ENCODE data around the gene TRIM67. TPM values are rescaled to one million over a fixed set of nuclear protein-coding genes. Genes with fewer than 3 reads are reported as not detected.

The TRIM67 gene
- total and polyA plus RNA-seq, 4 donors = under 0.01 to 0.09 TPM; not detected in 2

DNA sequence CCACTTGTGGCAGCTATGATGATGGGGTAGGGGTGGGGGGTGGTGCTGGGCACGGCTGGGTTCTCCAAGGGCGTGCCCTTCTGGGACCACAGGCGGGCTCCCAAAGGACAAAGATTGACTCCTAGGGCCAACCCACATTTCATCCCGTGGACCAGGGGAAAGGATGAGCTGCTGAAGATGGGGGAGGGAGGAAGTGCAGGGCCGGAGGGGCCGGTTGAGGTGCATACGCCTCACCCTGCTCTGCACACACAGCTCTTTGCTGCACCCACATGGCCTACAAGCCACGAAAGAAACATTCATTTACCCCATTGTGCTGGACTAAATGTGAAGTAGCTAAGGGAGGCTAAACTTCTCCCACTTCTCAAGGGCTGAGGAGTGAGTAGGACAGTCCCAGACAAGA, 45.0 kb downstream of the TRIM67 start:
- TF ChIP-seq CTCF (IDR thresholded peaks at IDR 0.05; ENCODE audit: control extremely low read depth, extremely low read depth) = no peak
- no peak overlapping the region for H3K9ac ChIP-seq (ENCODE audit: insufficient read depth in 1 of 2, low read length in 2 of 2)
- no peaks in the 10 kb centered on the region for H3K36me3 ChIP-seq (ENCODE audit: control insufficient read depth in 4 of 4, insufficient read depth in 4 of 4, low read length in 4 of 4)
- DNase-seq = no peak
- H3K4me3 ChIP-seq = no peak overlapping the region
- ATAC-seq (ENCODE audit: insufficient read depth, low FRiP score) = no peak
- H3K9me3 ChIP-seq (ENCODE audit: control insufficient read depth in 4 of 4, insufficient read depth in 3 of 4, low read length in 3 of 4) = no peaks in the 10 kb centered on the region
- peaks cover 0 to 3% (median 2%) of the 10 kb centered on the region in 3 donors for H3K27me3 ChIP-seq (ENCODE audit: control insufficient read depth in 3 of 3, insufficient read depth in 3 of 3, low read length in 2 of 3)
- H3K27ac ChIP-seq (ENCODE audit: low read depth in 1 of 2, low read length in 1 of 2) = no peak overlapping the region
- H3K4me1 ChIP-seq (ENCODE audit: control insufficient read depth in 5 of 5, insufficient read depth in 5 of 5, low read length in 5 of 5) = peaks cover 0 to 9% (median 0%) of the 10 kb centered on the region in 5 donors
- 60 to 68% methylated on average over 8 of the region's 8 CpGs for WGBS, 2 donors

DNA sequence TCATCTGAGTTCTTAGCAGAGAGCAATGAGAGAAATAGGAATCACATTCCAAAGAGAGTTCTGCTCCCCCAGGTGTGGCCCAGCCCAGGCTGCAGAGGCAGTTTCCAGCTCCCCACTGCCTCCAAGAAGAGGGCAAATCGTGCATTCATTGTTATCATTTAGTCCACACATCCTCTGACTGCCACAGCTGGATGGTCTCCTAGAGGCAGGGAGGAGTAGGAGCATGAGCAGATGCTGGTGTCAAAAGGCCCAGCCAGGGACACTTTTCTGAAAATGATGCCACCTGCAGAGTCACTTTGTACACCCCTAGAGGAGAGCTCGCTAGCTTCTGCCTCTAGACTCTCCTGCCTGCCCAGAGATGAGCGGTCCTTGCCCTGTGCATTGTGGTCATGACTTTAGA, 45.6 kb downstream of the TRIM67 start:
- peaks cover 0 to 2% (median 0%) of the 10 kb centered on the region in 3 donors for H3K27me3 ChIP-seq (ENCODE audit: control insufficient read depth in 3 of 3, insufficient read depth in 3 of 3, low read length in 2 of 3)
- 71 to 82% methylated on average over 3 of the region's 3 CpGs for WGBS, 2 donors
- peaks cover 0 to 9% (median 0%) of the 10 kb centered on the region in 5 donors for H3K4me1 ChIP-seq (ENCODE audit: control insufficient read depth in 5 of 5, insufficient read depth in 5 of 5, low read length in 5 of 5)
- no peak for TF ChIP-seq CTCF (IDR thresholded peaks at IDR 0.05; ENCODE audit: control extremely low read depth, extremely low read depth)
- H3K4me3 ChIP-seq = no peak overlapping the region
- no peak for ATAC-seq (ENCODE audit: insufficient read depth, low FRiP score)
- H3K27ac ChIP-seq (ENCODE audit: low read depth in 1 of 2, low read length in 1 of 2) = no peak overlapping the region
- no peaks in the 10 kb centered on the region for H3K9me3 ChIP-seq (ENCODE audit: control insufficient read depth in 4 of 4, insufficient read depth in 3 of 4, low read length in 3 of 4)
- DNase-seq = no peak
- H3K36me3 ChIP-seq (ENCODE audit: control insufficient read depth in 4 of 4, insufficient read depth in 4 of 4, low read length in 4 of 4) = no peaks in the 10 kb centered on the region
- no peak overlapping the region for H3K9ac ChIP-seq (ENCODE audit: insufficient read depth in 1 of 2, low read length in 2 of 2)

DNA sequence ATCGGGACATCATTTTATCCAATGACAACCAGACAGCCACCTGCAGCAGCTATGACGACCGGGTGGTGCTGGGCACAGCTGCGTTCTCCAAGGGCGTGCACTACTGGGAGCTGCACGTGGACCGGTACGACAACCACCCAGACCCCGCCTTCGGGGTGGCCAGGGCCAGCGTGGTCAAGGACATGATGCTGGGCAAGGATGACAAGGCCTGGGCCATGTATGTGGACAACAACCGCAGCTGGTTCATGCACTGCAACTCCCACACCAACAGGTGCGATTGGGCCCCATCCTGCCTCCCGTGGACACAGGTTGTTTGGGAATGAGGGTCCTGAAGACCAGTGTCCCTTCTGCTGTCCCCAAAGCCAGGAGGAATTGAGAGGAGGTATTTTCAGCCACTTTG, 47.1 kb downstream of the TRIM67 start:
- ATAC-seq (ENCODE audit: insufficient read depth, low FRiP score) = no peak
- H3K27me3 ChIP-seq (ENCODE audit: control insufficient read depth in 3 of 3, insufficient read depth in 3 of 3, low read length in 2 of 3) = no peaks in the 10 kb centered on the region
- DNase-seq = no peak
- H3K4me1 ChIP-seq (ENCODE audit: control insufficient read depth in 5 of 5, insufficient read depth in 5 of 5, low read length in 5 of 5) = peaks cover 0 to 9% (median 0%) of the 10 kb centered on the region in 5 donors
- no peak for TF ChIP-seq CTCF (IDR thresholded peaks at IDR 0.05; ENCODE audit: control extremely low read depth, extremely low read depth)
- no peak overlapping the region for H3K4me3 ChIP-seq
- H3K36me3 ChIP-seq (ENCODE audit: control insufficient read depth in 4 of 4, insufficient read depth in 4 of 4, low read length in 4 of 4) = no peaks in the 10 kb centered on the region
- 94 to 96% methylated on average over 14 of the region's 14 CpGs for WGBS, 2 donors
- no peaks in the 10 kb centered on the region for H3K9me3 ChIP-seq (ENCODE audit: control insufficient read depth in 4 of 4, insufficient read depth in 3 of 4, low read length in 3 of 4)
- no peak overlapping the region for H3K27ac ChIP-seq (ENCODE audit: low read depth in 1 of 2, low read length in 1 of 2)
- no peak overlapping the region for H3K9ac ChIP-seq (ENCODE audit: insufficient read depth in 1 of 2, low read length in 2 of 2)

DNA sequence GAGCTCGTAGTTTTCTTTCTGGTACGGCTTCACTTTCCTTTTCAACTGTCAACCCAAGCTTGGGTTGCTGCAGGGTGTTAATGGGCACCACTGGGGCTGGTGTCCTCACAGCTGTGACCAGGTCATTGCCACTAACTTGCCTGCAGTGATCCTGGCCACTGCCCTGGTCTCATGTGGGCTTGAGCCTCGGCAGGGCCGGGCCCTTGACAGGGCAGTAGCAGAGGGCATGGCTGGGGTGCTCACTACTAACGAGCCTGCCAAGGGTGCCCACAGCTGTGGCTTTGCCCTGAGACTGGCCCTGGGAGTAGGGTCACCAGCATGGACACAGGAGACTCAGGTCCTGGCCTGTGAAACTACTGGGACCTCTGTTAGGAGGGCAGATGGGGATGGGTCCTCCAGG, 47.7 kb downstream of the TRIM67 start:
- no peak overlapping the region for H3K27ac ChIP-seq (ENCODE audit: low read depth in 1 of 2, low read length in 1 of 2)
- H3K4me1 ChIP-seq (ENCODE audit: control insufficient read depth in 5 of 5, insufficient read depth in 5 of 5, low read length in 5 of 5) = peaks cover 0 to 9% (median 0%) of the 10 kb centered on the region in 5 donors
- DNase-seq (no peak), ATAC-seq (ENCODE audit: insufficient read depth, low FRiP score) (no peak)
- no peaks in the 10 kb centered on the region for H3K36me3 ChIP-seq (ENCODE audit: control insufficient read depth in 4 of 4, insufficient read depth in 4 of 4, low read length in 4 of 4)
- H3K9me3 ChIP-seq (ENCODE audit: control insufficient read depth in 4 of 4, insufficient read depth in 3 of 4, low read length in 3 of 4) = no peaks in the 10 kb centered on the region
- H3K27me3 ChIP-seq (ENCODE audit: control insufficient read depth in 3 of 3, insufficient read depth in 3 of 3, low read length in 2 of 3) = no peaks in the 10 kb centered on the region
- H3K4me3 ChIP-seq = no peak overlapping the region
- TF ChIP-seq CTCF (IDR thresholded peaks at IDR 0.05; ENCODE audit: control extremely low read depth, extremely low read depth) = no peak
- H3K9ac ChIP-seq (ENCODE audit: insufficient read depth in 1 of 2, low read length in 2 of 2) = no peak overlapping the region
- 89 to 96% methylated on average over 5 of the region's 5 CpGs for WGBS, 2 donors

Data from lung (tissue), 12 donors.